Choroid plexus epithelial cell (primary cell): Measurements from ENCODE around the gene REEP5.
"Not testable (repeated sequence)": the region's sequence is repeated elsewhere in the genome, so short reads cannot be mapped to it uniquely, and the experiment has no call there.

Experiments
- DNase-seq: peaks from one replicate; pipeline ENCODE4 v3.0.0-alpha.2; 2010; ENCODE audit warnings: low read depth
- H3K4me3 ChIP-seq: 2 replicates; pipeline ENCODE4 v1.5.1; 2011; ENCODE audit warnings: low read depth, mild to moderate bottlenecking, control low read depth, low read length, moderate library complexity
- CTCF ChIP-seq: conservative IDR thresholded peaks from 2 replicates; pipeline ENCODE4 v1.5.1; 2011; ENCODE audit warnings: low read depth, mild to moderate bottlenecking, control low read depth, inconsistent platforms, low read length, moderate library complexity

Gene REEP5

GRCh38 chr5:112861638-112861985, 60.4 kb downstream of the REEP5 start:
- peak overlapping the region; percentile 94 for H3K4me3 ChIP-seq
- TF ChIP-seq CTCF = no peak
- DNase-seq = no peak

DNA sequence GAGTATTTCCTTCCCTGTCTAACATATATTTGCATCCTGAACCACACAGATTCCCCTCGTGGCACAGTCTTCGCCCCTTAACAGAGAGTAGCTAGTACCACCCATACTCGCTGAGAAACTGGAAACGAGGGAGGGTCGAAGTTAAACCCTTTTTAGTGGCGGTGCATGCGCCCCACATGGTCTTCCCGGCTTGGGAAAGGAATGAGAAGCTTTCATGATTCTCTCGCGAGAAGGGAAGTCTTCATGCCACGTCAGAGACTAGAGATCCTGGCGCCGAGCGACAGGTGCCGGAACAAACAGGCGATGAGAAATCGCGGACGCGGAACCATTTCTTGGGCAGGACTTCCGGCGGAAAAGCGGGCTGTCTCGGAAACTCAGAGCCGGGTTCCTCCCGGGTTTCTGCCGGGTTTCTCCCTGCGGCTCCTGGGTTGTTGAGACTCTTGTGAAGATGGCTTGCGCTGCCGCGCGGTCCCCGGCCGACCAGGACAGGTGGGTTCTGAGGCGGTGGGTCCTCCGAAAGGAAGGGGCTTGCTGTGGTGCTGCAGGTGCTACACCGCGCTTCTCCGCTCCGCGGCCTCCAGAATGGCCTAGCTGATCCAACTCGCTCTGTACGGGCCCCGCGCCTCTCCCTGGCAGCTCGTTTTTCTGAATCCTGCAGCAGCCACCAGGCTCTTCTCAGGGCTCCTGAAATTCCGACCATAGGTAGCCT, 60.9 kb downstream of the REEP5 start, which contains the start of gene SRP19:
SRP19 (plus strand) TSS at position 359 of the 709 bp plus-strand sequence; CDS start at position 449, 90 bp downstream.
- peak; percentile 99 for DNase-seq
- H3K4me3 ChIP-seq = peak within 1 kb of the TSS; percentile 94
- peak; percentile 5 for TF ChIP-seq CTCF

DNA sequence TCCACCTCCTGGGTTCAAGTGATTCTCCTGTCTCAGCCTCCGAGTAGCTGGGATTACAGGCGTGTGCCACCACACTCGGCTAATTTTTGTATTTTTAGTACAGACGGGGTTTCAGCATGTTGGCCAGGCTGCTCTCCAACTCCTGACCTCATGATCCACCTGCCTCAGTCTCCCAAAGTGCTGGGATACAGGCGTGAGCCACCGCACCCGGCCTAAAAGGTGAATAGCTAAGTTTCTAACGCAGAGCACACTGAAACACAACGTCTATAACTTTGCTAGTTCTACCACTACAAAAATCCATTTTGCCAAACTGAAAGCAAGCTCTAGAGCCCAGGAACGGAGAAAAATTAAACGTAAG, 61.5 kb downstream of the REEP5 start:
- not testable (repeated sequence) for DNase-seq
- H3K4me3 ChIP-seq = peak overlapping the region; percentile 94

DNA sequence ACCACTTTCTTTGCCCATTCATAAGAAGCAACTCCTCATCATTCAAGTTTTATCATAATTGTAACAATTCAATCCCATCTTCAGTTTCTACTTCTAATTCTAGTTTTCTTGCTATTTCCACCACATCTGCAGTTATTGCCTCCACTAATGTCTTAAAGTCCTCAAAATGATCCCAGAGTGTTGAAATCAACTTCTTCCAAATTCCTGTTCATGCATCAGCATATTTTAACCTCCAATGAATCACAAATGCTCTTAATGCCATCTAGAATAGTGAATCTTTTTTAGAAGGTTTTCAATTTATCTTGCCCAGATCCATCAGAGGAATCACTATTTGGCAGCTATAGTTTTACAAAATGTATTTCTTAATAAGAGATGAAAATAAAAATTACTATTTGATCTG, 64.2 kb downstream of the REEP5 start:
- TF ChIP-seq CTCF = no peak
- H3K4me3 ChIP-seq = no peak overlapping the region
- DNase-seq = no peak

DNA sequence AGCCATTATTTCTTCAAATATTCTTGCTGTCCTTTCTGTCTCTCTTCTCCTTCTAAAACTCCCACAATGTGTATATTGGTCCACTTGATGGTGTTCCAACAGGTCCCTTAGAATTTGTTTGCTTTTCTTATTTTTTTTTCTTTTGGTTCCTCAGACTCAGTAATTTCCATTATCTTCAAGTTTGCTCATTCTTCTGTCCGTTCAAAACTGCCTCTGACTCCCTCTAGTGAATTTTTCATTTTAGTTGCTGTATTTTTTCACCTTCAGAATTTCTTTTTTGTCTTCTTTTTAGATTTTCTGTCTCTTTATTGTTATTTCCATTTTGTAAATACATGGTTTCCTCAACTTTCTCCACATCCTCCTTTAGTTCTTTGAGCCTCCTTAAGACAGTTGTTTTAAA, 67.4 kb downstream of the REEP5 start:
- DNase-seq = no peak
- H3K4me3 ChIP-seq = no peak overlapping the region
- TF ChIP-seq CTCF = no peak

DNA sequence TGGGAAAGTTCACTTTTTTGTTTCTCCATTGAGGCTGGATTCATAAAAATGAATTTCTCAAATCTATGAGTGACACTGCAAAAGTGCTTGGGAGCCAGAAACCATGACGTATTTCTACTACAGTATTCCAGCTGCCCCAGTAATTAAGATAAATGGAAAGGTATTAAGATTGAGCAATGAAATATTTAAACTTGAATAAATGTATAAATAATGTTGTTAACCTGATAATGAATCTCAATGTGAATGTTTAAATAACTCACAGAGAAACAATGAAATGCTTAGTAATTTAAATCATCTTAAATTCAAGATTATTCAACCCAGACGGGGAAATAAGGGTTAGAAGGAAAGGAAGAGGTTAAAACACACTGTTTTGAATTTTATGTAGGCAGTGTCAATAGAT, 72.1 kb downstream of the REEP5 start:
- no peak for TF ChIP-seq CTCF
- no peak overlapping the region for H3K4me3 ChIP-seq
- DNase-seq = no peak

- DNase-seq = peak; percentile 91
- TF ChIP-seq CTCF = peak; percentile 76
- H3K4me3 ChIP-seq = no peak overlapping the region
Observed at GRCh38 chr5:112848116-112848811, 73.8 kb downstream of the REEP5 start.
